CD4-positive, alpha-beta T cell treated with Interleukin-21 for 1 hour (primary cell): ENCODE results near the gene UCHL5.

Experiments
- DNase-seq: peaks from one replicate; pipeline ENCODE4 v3.0.0-alpha.2; 2020

UCHL5 gene, protein sequence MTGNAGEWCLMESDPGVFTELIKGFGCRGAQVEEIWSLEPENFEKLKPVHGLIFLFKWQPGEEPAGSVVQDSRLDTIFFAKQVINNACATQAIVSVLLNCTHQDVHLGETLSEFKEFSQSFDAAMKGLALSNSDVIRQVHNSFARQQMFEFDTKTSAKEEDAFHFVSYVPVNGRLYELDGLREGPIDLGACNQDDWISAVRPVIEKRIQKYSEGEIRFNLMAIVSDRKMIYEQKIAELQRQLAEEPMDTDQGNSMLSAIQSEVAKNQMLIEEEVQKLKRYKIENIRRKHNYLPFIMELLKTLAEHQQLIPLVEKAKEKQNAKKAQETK

DNA sequence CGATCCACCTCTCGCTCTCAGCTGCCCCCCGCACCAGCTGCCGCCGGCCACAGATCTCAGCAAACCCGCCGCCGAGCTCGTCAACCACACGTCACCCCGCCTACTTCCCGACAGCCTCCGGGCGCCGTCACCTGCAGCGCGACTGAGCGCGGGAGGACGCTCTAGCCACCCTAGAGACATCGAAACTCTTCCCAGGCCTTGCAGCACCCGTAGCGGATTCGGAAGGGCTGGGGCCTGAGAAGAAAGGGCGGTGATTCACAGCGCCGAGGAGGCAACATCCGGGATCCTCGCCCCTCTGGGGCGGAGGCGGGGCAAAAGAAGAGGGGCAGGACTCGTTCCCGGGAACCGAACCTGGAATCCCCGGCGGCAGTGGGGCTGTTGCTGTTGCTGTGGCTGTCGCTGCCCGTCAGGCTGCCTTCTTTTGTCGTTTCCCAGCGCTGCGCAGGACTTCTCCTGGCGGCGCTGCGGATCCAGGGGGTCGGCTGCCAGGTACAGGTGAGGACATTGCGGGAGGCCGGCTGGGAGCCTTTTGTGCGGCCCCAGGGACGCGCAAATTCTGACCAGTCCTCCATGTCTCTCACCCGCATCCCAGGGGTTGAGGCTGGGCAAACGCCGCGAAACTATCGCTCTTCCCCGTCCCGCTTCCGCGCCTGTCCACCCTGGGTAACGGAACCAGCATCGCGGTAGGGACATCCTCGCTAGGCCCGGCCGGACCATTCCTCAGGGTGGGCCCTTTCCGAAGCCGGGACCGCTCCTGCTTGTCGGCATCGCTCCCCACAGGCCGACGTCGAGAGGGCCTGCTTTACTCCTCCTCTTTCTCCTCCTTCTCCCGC lies at the start of gene UCHL5, which contains the start of gene RO60:
TSS of gene UCHL5 (minus strand) at position 79 of the 833 bp plus-strand sequence. CDS start 100 bp downstream, outside the sequence.
TSS of gene RO60 (plus strand) at position 331 of the 833 bp plus-strand sequence. CDS start 9,443 bp downstream, outside the sequence.
- peak; percentile 97 for DNase-seq

DNA sequence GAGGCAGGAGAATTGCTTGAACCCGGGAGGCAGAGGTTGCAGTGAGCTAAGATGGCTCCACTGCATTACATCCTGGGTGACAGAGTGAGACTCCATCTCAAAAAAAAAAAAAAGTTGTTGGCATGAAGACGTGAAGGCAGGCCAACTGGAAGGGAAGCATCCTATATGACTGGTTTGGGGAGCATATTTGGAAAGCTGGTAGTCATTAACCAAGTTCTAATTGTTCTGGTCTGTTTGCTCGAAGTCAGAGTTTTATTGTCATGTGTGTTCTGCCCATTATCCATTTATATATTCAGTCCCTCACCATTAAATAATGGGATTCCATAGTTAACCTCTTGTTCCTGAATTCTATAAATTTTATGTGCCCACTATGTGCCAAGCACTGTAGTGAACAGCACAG lies 49.3 kb upstream of the UCHL5 start:
- no peak for DNase-seq

DNA sequence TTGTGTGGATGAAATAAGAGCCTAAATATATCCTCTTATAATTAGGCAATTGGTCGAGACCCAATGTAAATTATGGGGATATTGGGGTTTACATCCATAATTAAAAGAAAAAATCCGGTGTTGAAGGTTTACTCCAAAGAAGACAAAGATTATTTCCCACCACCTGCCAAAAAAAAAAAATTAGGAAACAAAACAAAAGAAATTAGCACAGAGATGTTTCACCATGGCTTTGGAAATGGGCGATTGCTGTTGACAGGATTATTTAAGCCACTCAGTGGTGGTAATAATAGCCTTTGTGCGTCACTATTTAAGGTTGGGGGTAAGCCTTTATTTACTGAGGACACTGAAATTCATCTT lies 46.6 kb upstream of the UCHL5 start:
- DNase-seq = no peak

DNA sequence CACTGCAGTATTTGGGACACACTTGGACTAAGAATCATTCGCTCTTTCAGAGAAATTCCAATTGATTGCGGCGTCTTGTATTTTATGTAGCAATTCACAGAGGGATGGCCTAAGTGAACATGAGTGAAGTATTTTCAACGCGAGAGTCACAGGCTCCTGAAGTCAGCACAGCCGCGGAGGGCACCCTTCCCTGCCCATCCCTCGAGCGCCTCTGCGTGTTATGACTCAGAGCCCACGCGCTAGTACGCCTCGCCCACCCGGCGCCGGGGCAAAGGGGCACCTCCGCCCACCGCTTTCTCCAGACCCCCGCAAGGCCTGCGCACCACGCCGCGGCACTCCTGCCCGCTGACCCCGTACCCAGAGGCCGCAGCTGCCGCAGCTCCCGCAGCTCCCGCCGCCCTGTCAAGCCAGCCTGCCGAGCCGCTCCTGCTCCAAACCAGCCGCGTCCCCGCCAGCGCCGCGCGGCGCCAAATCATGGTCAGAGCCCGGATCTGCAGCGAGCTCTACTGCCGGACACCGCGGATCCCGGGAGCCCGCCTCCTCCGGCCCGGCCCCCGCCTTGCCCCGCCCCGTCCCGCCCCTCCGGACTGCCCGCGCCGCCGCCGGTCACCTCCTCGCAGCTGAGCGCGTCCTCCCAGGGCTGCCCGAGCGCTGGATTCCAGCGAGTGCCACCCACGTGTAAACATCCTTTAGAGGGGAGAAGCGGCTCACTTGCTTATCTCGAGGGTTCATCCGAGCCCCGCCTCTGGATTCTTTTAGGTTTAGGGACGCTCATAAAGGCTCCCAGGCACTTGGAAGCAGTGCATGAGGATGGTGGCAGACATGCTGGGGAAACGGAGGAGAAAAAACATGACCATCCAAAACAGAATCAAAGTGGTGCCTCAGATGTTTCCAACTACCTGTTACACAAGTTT lies 46.0 kb upstream of the UCHL5 start, which contains the start of gene GLRX2:
TSS of gene GLRX2 (minus strand) at position 508 of the 914 bp plus-strand sequence. CDS start at position 476, 32 bp downstream.
- DNase-seq = peak; percentile 59

DNA sequence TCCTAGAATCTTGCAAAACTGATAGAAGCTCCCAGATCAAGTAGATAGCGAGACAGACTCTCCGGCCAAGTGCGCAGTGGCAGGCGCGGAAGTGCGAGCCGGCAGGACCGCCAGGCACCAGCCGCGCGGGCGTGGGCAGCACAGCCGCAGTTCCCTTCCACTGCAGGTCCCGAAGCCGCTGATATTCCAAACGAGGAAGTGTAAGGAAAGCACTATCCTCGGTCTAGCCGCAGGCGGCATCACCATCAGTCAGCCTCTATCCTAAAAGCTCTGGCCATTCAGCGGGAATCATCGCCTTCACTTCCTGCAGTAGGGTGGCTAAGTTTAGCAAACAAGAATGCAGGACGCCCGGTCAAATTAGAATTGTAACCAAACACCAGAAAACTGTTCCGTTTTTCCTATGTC lies 45.3 kb upstream of the UCHL5 start:
- DNase-seq = no peak

DNA sequence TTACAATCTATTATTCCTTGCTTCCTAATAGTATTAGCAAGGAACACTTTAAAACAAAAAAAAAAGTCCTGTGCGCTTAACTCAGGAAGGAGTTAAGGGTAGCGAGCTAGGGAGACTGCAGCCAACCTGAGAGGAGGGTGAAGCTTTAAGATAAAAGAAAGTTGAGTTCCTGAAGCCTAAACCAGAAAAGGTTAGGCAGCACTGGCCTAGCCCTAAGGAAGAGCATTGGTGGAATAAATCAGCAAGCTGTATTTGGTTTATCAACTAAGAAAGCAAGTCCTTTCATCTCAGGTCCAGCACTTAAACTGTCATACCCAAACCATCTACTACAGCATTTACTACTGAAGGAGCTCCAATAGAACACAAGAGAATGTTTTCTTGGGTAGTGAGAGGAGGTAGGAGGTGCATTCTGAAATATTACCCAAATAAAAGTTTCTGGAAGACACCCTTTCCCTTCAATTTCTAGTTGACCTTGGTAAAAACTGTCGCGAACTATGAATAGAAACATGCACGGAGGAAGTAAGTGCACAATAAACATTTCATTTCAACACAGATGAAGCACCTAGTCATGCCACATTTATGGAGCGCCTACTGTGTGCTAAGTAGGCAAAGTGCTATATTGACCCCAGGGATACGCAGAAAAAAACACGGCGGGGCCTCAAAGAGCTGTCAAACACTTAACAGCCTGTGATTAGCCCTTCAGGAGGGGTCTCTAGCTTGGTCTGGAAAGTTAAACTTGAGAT lies 44.8 kb upstream of the UCHL5 start:
- peak; percentile 12 for DNase-seq

DNA sequence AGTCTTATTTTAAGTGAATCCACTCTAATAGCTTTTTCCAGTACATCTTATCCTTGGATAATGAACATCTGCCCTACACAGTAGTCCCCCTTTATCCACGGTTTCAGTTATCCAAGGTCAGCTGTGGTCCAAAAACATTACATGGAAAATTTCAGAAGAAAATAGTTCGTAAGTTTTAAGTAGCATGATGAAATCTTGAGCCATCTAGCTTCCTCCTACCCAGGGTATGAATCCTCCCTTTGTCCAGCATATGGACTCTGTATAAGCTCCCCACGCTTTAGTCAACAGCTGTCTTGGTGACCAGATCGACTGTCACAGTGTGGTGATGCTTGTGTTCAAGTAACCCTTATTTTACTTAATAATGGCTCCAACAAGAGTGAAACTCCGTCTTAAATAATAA lies 43.5 kb upstream of the UCHL5 start:
- DNase-seq = no peak

DNA sequence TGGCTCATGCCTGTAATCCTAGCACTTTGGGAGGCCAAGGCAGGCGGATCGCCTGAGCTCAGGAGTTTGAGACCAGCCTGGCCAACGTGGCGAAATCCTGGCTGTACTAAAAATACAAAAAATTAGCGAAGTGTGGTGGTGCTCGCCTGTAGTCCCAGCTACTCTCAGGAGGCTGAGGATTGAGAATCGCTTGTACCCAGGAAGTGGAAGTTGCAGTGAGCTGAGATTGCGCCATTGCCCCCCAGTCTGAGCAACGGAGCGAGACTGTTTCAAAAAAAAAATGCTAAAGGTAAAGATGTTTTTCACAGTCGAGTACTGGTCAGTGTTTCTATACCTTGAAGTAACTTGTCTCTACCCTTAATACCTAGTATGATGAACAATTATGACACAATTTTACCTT lies 35.0 kb upstream of the UCHL5 start:
- no peak for DNase-seq

DNA sequence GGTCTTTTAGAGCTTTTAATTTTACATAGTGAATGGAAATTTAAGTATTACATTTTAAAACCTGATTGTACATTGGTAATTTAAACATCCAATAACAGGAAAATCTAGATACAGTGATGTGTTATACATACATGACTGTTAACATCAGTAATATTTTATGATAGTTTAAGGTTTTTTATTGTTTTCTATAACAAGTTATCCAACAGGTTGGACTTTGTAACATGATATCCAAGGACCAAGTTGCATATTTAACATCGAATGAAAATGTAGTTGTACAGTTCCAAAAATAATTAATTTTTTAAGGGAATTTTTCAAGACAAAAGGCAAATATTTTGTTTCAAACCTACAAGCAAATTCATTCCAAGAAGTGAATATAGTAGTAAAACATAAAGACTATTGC lies 31.7 kb upstream of the UCHL5 start:
- DNase-seq = no peak

DNA sequence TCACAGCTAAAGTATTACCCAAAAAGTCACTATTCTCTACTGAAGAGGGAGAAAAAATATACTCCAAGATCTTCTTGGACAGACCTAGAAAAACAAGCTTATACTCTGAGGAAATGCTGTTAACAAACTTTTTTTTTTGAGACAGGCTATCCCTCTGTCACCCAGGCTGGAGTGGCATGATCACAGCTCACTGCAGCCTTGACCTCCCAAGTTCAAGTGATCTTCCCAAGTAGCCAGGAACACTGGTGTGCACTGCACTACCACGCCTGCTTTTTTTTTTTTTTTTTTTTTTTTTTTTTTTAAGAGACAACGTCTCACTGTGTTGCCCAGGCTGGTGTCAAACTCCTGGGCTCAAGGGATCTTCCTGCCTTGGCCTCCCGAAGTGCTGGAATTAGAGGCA lies 28.7 kb upstream of the UCHL5 start:
- no peak for DNase-seq

DNA sequence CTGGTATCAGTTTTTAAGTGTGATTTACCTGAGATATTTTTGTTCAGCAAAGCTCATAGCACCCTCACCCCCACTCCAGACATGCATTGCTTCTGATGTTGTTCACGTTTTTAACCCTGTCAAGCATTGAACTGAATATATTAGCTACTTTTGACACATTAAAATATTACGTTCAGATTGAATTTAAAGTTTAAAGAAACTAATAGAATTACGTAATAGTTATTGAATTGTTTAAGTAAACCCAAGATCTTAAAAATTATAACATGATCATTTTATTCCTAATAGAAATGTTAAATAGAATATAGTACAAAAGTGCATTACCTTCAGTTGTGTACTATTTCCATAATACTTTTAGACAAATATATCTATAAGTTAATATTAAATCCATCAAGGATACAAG lies 27.2 kb upstream of the UCHL5 start:
- no peak for DNase-seq

DNA sequence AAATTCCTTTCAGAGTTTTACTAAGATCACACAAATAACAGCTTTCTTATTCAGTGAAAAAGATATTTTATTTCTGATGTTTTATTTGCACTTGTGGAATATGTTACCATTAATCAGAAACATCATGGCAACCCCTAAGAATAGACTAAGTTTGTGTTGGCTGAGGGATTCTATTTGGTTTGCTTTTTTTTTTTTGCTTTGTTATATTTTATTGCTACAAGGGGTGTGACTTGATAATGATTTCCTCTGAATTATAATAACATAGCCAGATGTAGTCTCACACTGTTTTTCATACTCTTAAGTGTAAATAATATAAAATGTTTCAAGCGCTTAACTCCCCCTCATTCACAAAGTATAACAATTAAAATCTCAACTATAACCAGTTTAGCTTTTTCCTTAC lies 26.1 kb upstream of the UCHL5 start:
- DNase-seq = no peak

DNA sequence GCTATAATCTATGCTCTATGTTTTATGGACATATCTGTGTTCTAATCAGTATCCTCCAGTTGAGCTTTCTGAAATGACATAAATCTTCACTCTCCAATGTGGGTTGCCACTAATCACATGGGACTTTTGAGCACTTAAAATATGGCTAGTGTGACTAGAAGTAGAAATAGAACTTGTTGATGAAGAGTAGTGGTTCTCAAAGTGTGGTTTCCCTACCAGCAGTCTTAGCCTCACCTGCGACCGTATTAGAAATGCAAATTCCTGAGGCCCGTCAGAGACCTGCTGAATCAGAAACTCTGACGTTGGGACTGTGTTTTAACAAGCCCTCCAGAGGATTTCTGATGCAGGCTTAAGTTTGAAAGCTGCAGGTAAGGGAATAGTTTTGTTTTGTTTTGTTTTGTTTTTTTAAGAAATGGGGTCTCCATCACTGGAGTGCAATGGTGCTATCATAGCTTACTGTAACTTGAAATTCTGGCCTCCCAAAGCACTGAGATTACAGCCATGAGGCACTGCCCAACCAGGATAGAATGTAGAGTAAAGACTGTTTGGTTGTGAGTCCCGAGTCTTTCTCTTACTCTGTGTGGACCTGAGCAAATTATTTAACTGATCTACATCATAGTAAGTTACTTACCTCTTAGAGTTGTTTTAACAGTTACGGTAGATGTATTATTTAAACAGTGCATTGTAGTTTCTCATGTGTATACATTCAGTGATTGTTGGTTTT lies 24.4 kb upstream of the UCHL5 start:
- no peak for DNase-seq

DNA sequence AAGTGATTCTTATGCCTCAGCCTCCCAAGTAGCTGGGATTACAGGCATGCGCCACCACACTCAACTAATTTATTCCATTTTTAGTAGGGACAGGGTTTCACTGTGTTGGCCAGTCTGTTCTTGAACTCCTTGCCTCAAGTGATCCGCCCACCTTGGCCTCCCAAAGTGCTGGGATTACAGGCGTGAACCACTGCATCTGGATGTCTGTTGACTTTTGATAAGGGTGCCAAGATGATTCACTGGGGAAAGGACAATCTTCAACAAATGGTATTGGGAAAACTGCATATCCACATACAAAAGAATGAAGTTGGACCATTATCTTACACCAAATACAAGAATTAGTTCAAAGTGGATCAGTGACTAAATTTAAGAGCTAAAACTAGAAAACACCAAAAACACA lies 20.0 kb upstream of the UCHL5 start:
- DNase-seq = no peak

DNA sequence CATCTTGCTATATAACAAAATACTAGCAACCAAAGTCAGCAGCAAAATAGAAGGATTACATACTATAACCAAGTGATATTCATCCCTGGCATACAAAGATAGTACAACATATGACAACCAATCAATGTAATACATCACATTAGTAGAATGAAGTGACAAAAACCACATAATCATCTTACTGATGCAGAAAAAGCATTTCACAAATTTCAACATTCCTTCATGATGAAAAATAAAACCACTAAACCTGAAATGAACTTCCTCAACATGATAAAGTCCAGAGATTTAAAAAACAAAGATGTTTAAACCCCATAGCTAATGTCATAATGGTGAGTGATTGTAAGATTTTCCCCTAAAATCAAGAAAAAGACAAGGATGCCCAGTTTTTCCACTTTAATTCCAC lies 18.8 kb upstream of the UCHL5 start:
- no peak for DNase-seq

DNA sequence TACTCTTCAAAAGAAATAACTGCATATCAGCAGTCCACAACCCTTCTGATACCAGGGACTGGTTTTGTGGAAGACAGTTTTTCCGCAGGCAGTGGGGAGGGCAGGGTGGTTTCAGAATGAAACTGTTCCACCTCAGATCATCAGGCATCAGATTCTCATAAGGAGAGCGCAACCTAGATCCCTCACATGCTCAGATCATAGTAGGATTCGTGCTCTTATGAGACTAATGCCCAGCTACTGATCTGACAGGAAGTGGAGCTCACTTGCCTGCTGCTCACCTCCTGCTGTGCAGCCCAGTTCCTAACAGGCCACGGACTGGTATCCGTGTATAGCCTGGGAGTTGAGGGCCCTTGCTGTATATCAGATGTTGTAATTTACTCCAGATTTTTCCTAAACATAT lies 11.8 kb upstream of the UCHL5 start:
- DNase-seq = peak; percentile 17

DNA sequence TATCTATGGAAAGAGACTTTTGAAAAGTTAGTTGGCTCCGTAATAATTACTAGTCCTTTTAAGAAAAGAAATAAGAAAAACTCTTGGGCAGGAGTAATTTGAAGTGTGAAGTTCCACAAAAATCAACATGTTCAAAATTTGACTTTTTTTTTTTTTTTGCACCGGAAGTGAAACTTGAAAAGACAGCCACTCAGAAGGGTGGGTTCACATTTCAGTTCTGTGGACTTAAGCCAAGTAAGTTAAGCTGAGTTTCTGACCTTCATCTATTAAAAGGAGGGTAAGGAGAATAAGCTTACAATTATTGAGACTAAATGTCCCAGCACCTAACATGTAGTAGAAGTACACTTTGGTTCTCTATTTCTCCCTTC lies 11.2 kb upstream of the UCHL5 start:
- peak; percentile 12 for DNase-seq

DNA sequence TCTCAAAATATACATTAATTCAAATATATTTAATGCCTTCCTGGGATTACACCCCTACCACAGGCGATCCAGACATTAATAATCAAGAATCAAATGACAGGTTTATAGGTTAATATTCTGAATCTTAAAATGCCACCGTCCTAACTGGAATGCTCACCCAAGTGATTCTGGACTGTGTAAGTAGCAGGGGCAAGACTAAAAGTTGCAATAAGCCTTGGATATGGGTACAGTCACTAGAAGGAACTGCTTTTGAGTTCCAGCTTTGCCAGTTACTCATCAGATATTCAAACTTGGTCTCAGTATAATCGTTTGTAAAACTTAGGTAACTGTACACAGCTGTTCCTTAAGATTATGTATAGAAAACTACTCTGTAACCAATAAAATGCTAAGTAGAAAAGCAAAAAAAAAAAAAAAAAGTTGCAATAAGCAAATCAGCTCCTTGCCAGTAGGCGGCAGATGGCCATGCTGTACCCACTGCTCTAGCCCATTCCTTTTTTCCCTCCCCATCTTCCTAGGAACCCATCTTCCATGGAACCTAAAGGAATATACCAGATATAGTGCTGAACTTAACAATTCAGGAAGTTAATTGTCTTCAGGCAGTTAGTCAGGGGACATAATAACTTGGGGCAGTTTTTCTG lies 10.7 kb upstream of the UCHL5 start:
- peak; percentile 17 for DNase-seq

DNA sequence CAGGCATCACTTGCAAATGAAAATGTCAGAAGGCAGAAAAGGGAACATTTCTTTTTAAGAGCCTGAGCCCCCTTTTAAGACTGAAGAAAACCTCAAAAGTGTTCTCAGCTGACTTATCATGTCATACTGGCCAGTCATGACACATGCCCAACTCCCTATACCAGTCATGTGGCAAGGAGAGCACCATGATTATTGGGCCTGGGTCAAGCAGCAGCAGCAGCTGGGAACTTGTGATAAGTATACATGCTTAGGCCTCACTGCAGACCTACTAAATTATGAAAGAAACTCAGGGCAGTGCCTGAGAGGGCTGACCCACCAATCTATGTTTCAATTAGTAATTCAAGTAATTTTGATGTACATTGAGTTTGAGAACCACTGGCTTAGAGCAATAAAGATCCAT lies 8.9 kb upstream of the UCHL5 start:
- no peak for DNase-seq

DNA sequence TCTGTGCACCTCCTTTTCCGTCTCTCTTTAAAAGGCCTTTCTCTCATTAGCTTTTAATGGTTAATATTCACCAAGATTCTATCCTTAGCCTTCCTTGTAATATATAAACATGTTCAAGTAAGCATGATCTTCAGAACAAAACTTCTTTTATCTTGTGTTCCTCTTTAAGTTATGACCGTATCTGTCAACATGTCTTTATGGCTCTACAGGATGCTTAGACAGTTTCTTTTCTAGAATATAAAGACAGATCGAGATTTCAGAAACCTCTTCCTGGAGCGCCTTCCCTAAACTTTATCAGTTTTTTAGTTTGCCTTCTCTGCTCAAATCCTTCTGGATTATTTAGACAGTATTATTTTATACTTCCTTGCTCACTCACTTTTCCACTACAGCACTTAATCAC lies 7.4 kb upstream of the UCHL5 start:
- DNase-seq = no peak

DNA sequence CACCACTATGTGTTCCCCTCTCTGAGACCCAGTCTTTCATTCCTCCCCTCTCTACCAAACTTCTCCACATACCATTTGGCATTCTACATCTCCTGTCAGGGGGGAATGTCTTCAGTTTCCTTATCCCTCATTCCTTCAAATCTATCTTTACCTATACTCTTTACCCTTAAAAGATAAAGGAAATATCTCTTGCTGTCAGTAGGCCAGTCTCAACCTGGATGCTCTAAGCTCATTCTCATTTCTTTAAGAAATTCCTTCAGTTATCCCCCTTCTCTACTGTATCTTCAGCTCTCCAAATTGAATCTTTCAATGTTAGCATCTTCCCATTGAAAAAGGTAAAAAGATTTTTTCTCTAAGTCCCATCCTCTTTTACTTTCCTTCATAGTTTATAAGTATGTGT lies 6.8 kb upstream of the UCHL5 start:
- DNase-seq = no peak
